Measurements from ENCODE around the gene ADGRG3. TPM values are rescaled to one million over a fixed set of nuclear protein-coding genes. Genes with fewer than 3 reads are reported as not detected.

The ADGRG3 gene
- total RNA-seq, 3 donors from 2014 or later (not counting 1 experiment from before 2014, with no cell fraction given), result 16.6 to 57.3 (median 20.7) TPM

GRCh38 chr16:57706717-57707116 is 38.6 kb downstream of the ADGRG3 start:
- TF ChIP-seq, protein P1, sequence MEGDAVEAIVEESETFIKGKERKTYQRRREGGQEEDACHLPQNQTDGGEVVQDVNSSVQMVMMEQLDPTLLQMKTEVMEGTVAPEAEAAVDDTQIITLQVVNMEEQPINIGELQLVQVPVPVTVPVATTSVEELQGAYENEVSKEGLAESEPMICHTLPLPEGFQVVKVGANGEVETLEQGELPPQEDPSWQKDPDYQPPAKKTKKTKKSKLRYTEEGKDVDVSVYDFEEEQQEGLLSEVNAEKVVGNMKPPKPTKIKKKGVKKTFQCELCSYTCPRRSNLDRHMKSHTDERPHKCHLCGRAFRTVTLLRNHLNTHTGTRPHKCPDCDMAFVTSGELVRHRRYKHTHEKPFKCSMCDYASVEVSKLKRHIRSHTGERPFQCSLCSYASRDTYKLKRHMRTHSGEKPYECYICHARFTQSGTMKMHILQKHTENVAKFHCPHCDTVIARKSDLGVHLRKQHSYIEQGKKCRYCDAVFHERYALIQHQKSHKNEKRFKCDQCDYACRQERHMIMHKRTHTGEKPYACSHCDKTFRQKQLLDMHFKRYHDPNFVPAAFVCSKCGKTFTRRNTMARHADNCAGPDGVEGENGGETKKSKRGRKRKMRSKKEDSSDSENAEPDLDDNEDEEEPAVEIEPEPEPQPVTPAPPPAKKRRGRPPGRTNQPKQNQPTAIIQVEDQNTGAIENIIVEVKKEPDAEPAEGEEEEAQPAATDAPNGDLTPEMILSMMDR (IDR thresholded peaks at IDR 0.05), result no peak
- Mint-ChIP-seq H3K4me3 (no peak overlapping the region), H3K4me1 (no peaks in the 10 kb centered on the region), H3K36me3 (no peaks in the 10 kb centered on the region), H3K27me3 (ENCODE audit: low read depth in 2 of 2) (no peaks in the 10 kb centered on the region), H3K27ac (no peak overlapping the region), H3K9me3 (no peaks in the 10 kb centered on the region)
- no peaks in the 10 kb centered on the region for H3K9me3 ChIP-seq (ENCODE audit: control insufficient read depth, insufficient read depth, low read length)
- ATAC-seq (no peak), DNase-seq (no peak)
- H3K27ac ChIP-seq (ENCODE audit: low read length), result no peak overlapping the region
- WGBS (ENCODE audit: insufficient coverage), result 93% methylated on average over 1 of the region's 1 CpG
- H3K4me1 ChIP-seq (ENCODE audit: control insufficient read depth, insufficient read depth, low read length), result no peaks in the 10 kb centered on the region
- intact Hi-C loops (cut with micrococcal nuclease), result no loop called here
- H3K4me3 ChIP-seq (ENCODE audit: low read length), result no peak overlapping the region
- no peaks in the 10 kb centered on the region for H3K36me3 ChIP-seq (ENCODE audit: control insufficient read depth, insufficient read depth, low read length)
- H3K27me3 ChIP-seq (ENCODE audit: control insufficient read depth, insufficient read depth, low read length), result no peaks in the 10 kb centered on the region

DNA sequence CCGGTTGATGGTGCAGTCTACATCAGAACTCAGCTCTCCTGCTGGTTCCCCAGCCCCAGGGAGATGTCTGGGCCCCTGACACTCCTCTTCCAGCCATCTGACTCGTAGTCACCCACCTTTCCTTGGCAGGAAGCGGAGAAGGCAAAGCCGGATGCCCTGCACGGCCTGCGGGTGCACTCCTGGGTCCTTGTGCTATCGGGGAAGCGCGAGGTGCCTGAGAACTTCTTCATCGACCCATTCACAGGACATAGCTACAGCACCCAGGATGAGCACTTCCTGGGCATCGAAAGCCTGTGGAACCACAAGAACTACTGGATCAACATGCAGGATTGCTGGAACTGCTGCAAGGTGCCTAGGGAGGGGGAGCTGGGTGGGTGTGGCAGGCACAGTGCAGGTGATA is 39.2 kb downstream of the ADGRG3 start:
- no peak overlapping the region for H3K4me3 ChIP-seq (ENCODE audit: low read length)
- H3K4me3 Mint-ChIP-seq, result no peak overlapping the region
- H3K9me3 ChIP-seq (ENCODE audit: control insufficient read depth, insufficient read depth, low read length), result no peaks in the 10 kb centered on the region
- no peaks in the 10 kb centered on the region for H3K36me3 ChIP-seq (ENCODE audit: control insufficient read depth, insufficient read depth, low read length)
- H3K27me3 ChIP-seq (ENCODE audit: control insufficient read depth, insufficient read depth, low read length), result no peaks in the 10 kb centered on the region
- no peak overlapping the region for H3K27ac Mint-ChIP-seq
- 91% methylated on average over 11 of the region's 11 CpGs for WGBS (ENCODE audit: insufficient coverage)
- H3K4me1 ChIP-seq (ENCODE audit: control insufficient read depth, insufficient read depth, low read length), result no peaks in the 10 kb centered on the region
- H3K27me3 Mint-ChIP-seq (ENCODE audit: low read depth in 2 of 2), result no peaks in the 10 kb centered on the region
- H3K36me3 Mint-ChIP-seq, result no peaks in the 10 kb centered on the region
- no peaks in the 10 kb centered on the region for H3K9me3 Mint-ChIP-seq
- no peak overlapping the region for H3K27ac ChIP-seq (ENCODE audit: low read length)
- TF ChIP-seq, protein P1 (IDR thresholded peaks at IDR 0.05), result no peak
- no peak for DNase-seq
- ATAC-seq, result no peak
- H3K4me1 Mint-ChIP-seq, result no peaks in the 10 kb centered on the region
- intact Hi-C loops (cut with micrococcal nuclease), result no loop called here

- Histone ChIP-seq H3K27me3 (ENCODE audit: control insufficient read depth, insufficient read depth, low read length) (no peaks in the 10 kb centered on the region), H3K4me1 (ENCODE audit: control insufficient read depth, insufficient read depth, low read length) (no peaks in the 10 kb centered on the region), H3K27ac (ENCODE audit: low read length) (no peak overlapping the region), H3K9me3 (ENCODE audit: control insufficient read depth, insufficient read depth, low read length) (no peaks in the 10 kb centered on the region), H3K4me3 (ENCODE audit: low read length) (no peak overlapping the region), H3K36me3 (ENCODE audit: control insufficient read depth, insufficient read depth, low read length) (no peaks in the 10 kb centered on the region)
- Mint-ChIP-seq H3K4me1 (no peaks in the 10 kb centered on the region), H3K27me3 (ENCODE audit: low read depth in 2 of 2) (no peaks in the 10 kb centered on the region), H3K36me3 (no peaks in the 10 kb centered on the region), H3K9me3 (no peaks in the 10 kb centered on the region), H3K27ac (no peak overlapping the region), H3K4me3 (no peak overlapping the region)
- 91% methylated on average over 3 of the region's 3 CpGs for WGBS (ENCODE audit: insufficient coverage)
- no peak for DNase-seq
- TF ChIP-seq, protein P1 (IDR thresholded peaks at IDR 0.05), result no peak
- ATAC-seq, result no peak
- intact Hi-C loops (cut with micrococcal nuclease), result no loop called here
Observed at GRCh38 chr16:57708168-57708567, 40.1 kb downstream of the ADGRG3 start.

DNA sequence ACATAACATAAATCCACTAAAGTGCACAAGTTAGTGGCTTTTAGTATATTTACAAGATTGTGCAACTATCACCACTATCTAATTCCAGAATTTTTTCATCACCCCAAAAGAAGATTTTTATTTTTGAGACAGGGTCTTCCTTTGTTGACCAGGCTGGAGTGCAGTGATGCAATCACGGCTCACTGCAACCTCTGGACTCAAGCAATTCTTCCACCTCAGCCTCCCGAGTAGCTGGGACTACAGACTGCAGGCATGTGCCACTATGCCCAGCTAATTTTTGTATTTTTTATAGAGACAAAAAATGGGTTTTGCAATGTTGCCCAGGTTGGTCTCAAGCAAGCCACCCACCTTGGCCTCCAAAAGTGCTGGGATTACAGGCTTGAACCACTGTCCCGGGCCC is 41.6 kb downstream of the ADGRG3 start:
- intact Hi-C loops (cut with micrococcal nuclease), result no loop called here
- no peaks in the 10 kb centered on the region for H3K27me3 Mint-ChIP-seq (ENCODE audit: low read depth in 2 of 2)
- H3K4me1 ChIP-seq (ENCODE audit: control insufficient read depth, insufficient read depth, low read length), result no peaks in the 10 kb centered on the region
- no peaks in the 10 kb centered on the region for H3K4me1 Mint-ChIP-seq
- no peaks in the 10 kb centered on the region for H3K9me3 ChIP-seq (ENCODE audit: control insufficient read depth, insufficient read depth, low read length)
- H3K4me3 Mint-ChIP-seq, result no peak overlapping the region
- ATAC-seq, result no peak
- H3K4me3 ChIP-seq (ENCODE audit: low read length), result no peak overlapping the region
- WGBS (ENCODE audit: insufficient coverage), result 100% methylated on average over 3 of the region's 3 CpGs
- H3K36me3 ChIP-seq (ENCODE audit: control insufficient read depth, insufficient read depth, low read length), result no peaks in the 10 kb centered on the region
- TF ChIP-seq, protein P1 (IDR thresholded peaks at IDR 0.05), result no peak
- H3K36me3 Mint-ChIP-seq, result no peaks in the 10 kb centered on the region
- no peak for DNase-seq
- no peak overlapping the region for H3K27ac Mint-ChIP-seq
- no peaks in the 10 kb centered on the region for H3K27me3 ChIP-seq (ENCODE audit: control insufficient read depth, insufficient read depth, low read length)
- H3K27ac ChIP-seq (ENCODE audit: low read length), result no peak overlapping the region
- H3K9me3 Mint-ChIP-seq, result no peaks in the 10 kb centered on the region

Data from natural killer cell (primary cell).